GM12878 (cell line): Measurements from ENCODE around the gene PID1. TPM values are rescaled to one million over a fixed set of nuclear protein-coding genes. Genes with fewer than 3 reads are reported as not detected.

ENCODE experiments used
- ATAC-seq: fragments of 200-7000 bp; cut with Tn5 transposase; 3 replicates; pipeline ENCODE4 v1.9.1; 2020; ENCODE audit warnings: mild to moderate bottlenecking, moderate library complexity
- BruUV-seq: library from RNA; stranded (reverse); fragments of 400-500 nt; replicated peaks from 2 replicates; lab custom pipeline; 2021; lab: Mats Ljungman, UMichigan
- CTCF ChIA-PET: fragments of 300-600 bp; sonication (Branson Sonifier 250); formaldehyde crosslinking; extraction: SDS; loops from one replicate; lab custom pipeline; 2021; ENCODE audit warnings: inconsistent platforms; lab: Yijun Ruan, JAX
- POLR2A ChIA-PET: fragments of 350-600 bp; formaldehyde crosslinking; extraction: SDS; loops from one replicate; lab custom pipeline; 2021; ENCODE audit warnings: inconsistent platforms; lab: Charles Lee
- RAD21 ChIA-PET: fragments of 300-600 bp; sonication (Branson Sonifier 250); formaldehyde crosslinking; loops from one replicate; lab custom pipeline; 2023; ENCODE audit warnings: antibody characterized with exemption; ENCODE audit not compliant: unreplicated experiment; lab: Charles Lee
- SMC1A ChIA-PET: fragments of 300-600 bp; sonication (Branson Sonifier 250); formaldehyde crosslinking; loops from one replicate; lab custom pipeline; 2023; ENCODE audit not compliant: unreplicated experiment, uncharacterized antibody; lab: Charles Lee
- DNase-seq: peaks from one replicate; pipeline ENCODE4 v3.0.0-alpha.2; 2011; ENCODE audit warnings: low read depth, low spot score
- FAIRE-seq: peaks from 3 replicates; lab custom pipeline; 2011; peaks lifted over from hg19 to GRCh38; lab: Jason Lieb, UNC
- H2AFZ ChIP-seq: 2 replicates; pipeline ENCODE4 v1.6.0; 2011; ENCODE audit warnings: low read depth, low read length, control low read depth; ENCODE audit not compliant: control insufficient read depth
- H3K27ac ChIP-seq: 2 replicates; pipeline ENCODE4 v1.5.1; 2011; ENCODE audit warnings: control low read depth; ENCODE audit not compliant: control insufficient read depth, insufficient read depth
- H3K27me3 ChIP-seq, 2 experiments: replicated peaks in 1 of 2; 2 replicates each; pipeline versions ENCODE4 v1.6.0 to v1.6.1; 2011; ENCODE audit warnings: low read length in 1 of 2; ENCODE audit not compliant: control insufficient read depth in 2 of 2, insufficient read depth in 2 of 2
- H3K36me3 ChIP-seq, 2 experiments: 2 replicates each; pipeline ENCODE4 v1.5.1; 2011; ENCODE audit warnings: low read length in 1 of 2; ENCODE audit not compliant: control insufficient read depth in 2 of 2, insufficient read depth in 2 of 2
- H3K4me1 ChIP-seq: 2 replicates; pipeline ENCODE4 v1.6.1; 2011; ENCODE audit warnings: mild to moderate bottlenecking, low read length, moderate library complexity, mixed read lengths; ENCODE audit not compliant: control insufficient read depth, insufficient read depth
- H3K4me2 ChIP-seq: 2 replicates; pipeline ENCODE4 v1.6.0; 2011; ENCODE audit warnings: control low read depth; ENCODE audit not compliant: control insufficient read depth, insufficient read depth
- H3K4me3 ChIP-seq: fragments of 200-600 bp; sonication (generic); 2 replicates; pipeline ENCODE4 v1.5.1; 2016
- H3K79me2 ChIP-seq: 2 replicates; pipeline ENCODE4 v1.6.0; 2011; ENCODE audit warnings: low read length; ENCODE audit not compliant: control insufficient read depth, insufficient read depth
- H3K9ac ChIP-seq: 2 replicates; pipeline ENCODE4 v1.8.0; 2011; ENCODE audit warnings: low read length, control low read depth, mixed read lengths; ENCODE audit not compliant: control insufficient read depth, insufficient read depth
- H3K9me3 ChIP-seq: replicated peaks from 3 replicates; pipeline ENCODE4 v1.5.1; 2011; ENCODE audit warnings: mild to moderate bottlenecking, low read length; ENCODE audit not compliant: control insufficient read depth, insufficient read depth
- H4K20me1 ChIP-seq: 2 replicates; pipeline ENCODE4 v1.6.0; 2011; ENCODE audit not compliant: control insufficient read depth, insufficient read depth
- ATF7 ChIP-seq: fragments of 450-650 bp; IDR thresholded peaks from 2 replicates; pipeline ENCODE4 v1.6.1; 2016; ENCODE audit warnings: low read depth, mild to moderate bottlenecking
- FOXK2 ChIP-seq: fragments of 450-650 bp; IDR thresholded peaks from 2 replicates; pipeline ENCODE4 v1.6.1; 2017; ENCODE audit warnings: mild to moderate bottlenecking, moderate library complexity
- MEF2B ChIP-seq: fragments of 450-650 bp; IDR thresholded peaks from 2 replicates; pipeline ENCODE4 v1.6.1; 2018; ENCODE audit warnings: mild to moderate bottlenecking, moderate library complexity; ENCODE audit not compliant: partially characterized antibody, poor library complexity, severe bottlenecking
- MTA3 ChIP-seq: IDR thresholded peaks from 2 replicates; pipeline ENCODE4 v1.6.1; 2012; ENCODE audit warnings: low read length, inconsistent platforms, borderline replicate concordance
- MXI1 ChIP-seq: fragments of 150-350 bp; IDR thresholded peaks from 2 replicates; pipeline ENCODE4 v1.6.1; 2011; ENCODE audit warnings: low read depth, mild to moderate bottlenecking, inconsistent platforms, low read length, improper control_type of control experiment
- NFIC ChIP-seq: IDR thresholded peaks from 2 replicates; pipeline ENCODE4 v1.6.1; 2012; ENCODE audit warnings: low read depth, mild to moderate bottlenecking, inconsistent platforms, low read length, moderate library complexity
- PRDM15 ChIP-seq: fragments of 450-650 bp; formaldehyde crosslinking; IDR thresholded peaks from 2 replicates; pipeline ENCODE4 v1.4.0; 2020; ENCODE audit warnings: mild to moderate bottlenecking, moderate library complexity
- RFX5 ChIP-seq: IDR thresholded peaks from 2 replicates; pipeline ENCODE4 v1.6.1; 2011; ENCODE audit warnings: low read depth, low read length, improper control_type of control experiment
- TARDBP ChIP-seq: IDR thresholded peaks from 2 replicates; pipeline ENCODE4 v1.6.1; 2016; ENCODE audit warnings: borderline replicate concordance
- ZBTB33 ChIP-seq: fragments of 450-650 bp; IDR thresholded peaks from 2 replicates; pipeline ENCODE4 v1.6.1; 2017; ENCODE audit warnings: mild to moderate bottlenecking
- ZNF207 ChIP-seq: fragments of 450-650 bp; IDR thresholded peaks from 2 replicates; pipeline ENCODE4 v1.6.1; 2014; ENCODE audit warnings: antibody characterized with exemption, mild to moderate bottlenecking, borderline replicate concordance
- WGBS: methylation state at CpG from one replicate; pipeline ENCODE4 v1.1.6; 2016; ENCODE audit warnings: low lambda C conversion rate; ENCODE audit not compliant: insufficient replicate concordance, insufficient coverage; ENCODE audit errors: missing lambda C conversion rate; 5-methylcytosine and 5-hydroxymethylcytosine counted together
- in situ Hi-C: fragments of 300-500 bp; cut with MboI; formaldehyde crosslinking; loops from 9 replicates; pipeline ENCODE4 v1.14.3; 2018; ENCODE audit warnings: mixed read lengths
- intact Hi-C: fragments of 100-400 bp; cut with micrococcal nuclease; formaldehyde crosslinking; loops from one replicate; pipeline ENCODE4 v1.14.2; 2022; ENCODE audit not compliant: unreplicated experiment
- polyA plus RNA-seq, 11 experiments: library from polyadenylated mRNA; depleted of rRNA in 4 of 11; unstranded in 6 of 11; stranded (reverse) in 5 of 11; fragments of >200 nt; fragmentation: Nextera tagmentation in 4 of 11; fragmentation: Illumina TruSeq in 1 of 11; extraction: Ambion mirVana in 4 of 11; extraction: Trizol in 1 of 11; gene quantifications; 1 replicate in 1 of 11; 2 replicates in 10 of 11; pipeline versions ENCODE4 v1.2.1 to v1.2.3, GENCODE V29; 2011 to 2016; ENCODE audit warnings: inconsistent platforms in 2 of 11, missing spikeins in 2 of 11, low read depth in 1 of 11
- total RNA-seq, 4 experiments: library from RNA; depleted of rRNA in 3 of 4; stranded (reverse); fragments of >200 nt in 3 of 4; fragmentation: Illumina TruSeq in 1 of 4; extraction: Trizol in 1 of 4; gene quantifications; 2 replicates each; pipeline versions ENCODE4 v1.2.1 to v1.2.3, GENCODE V29; 2013 to 2021
- TF ChIP-seq, protein P1 (sequence below): IDR thresholded peaks from 2 replicates; pipeline ENCODE4 v1.6.1; 2011; ENCODE audit warnings: mild to moderate bottlenecking, low read depth, low read length, moderate library complexity; ENCODE audit not compliant: insufficient replicate concordance
- TF ChIP-seq, protein P2 (sequence below): fragments of 450-650 bp; IDR thresholded peaks from 2 replicates; pipeline ENCODE4 v1.6.1; 2016; ENCODE audit warnings: mild to moderate bottlenecking
- TF ChIP-seq, protein P3 (sequence below): fragments of 450-650 bp; IDR thresholded peaks from 2 replicates; pipeline ENCODE4 v1.6.1; 2018; ENCODE audit warnings: borderline replicate concordance, mild to moderate bottlenecking; ENCODE audit not compliant: partially characterized antibody

Gene PID1
- total and polyA plus RNA-seq, 10 of the 15 experiments (the other 5 are each of a cell fraction or from before 2014, with no cell fraction given) = not detected

DNA sequence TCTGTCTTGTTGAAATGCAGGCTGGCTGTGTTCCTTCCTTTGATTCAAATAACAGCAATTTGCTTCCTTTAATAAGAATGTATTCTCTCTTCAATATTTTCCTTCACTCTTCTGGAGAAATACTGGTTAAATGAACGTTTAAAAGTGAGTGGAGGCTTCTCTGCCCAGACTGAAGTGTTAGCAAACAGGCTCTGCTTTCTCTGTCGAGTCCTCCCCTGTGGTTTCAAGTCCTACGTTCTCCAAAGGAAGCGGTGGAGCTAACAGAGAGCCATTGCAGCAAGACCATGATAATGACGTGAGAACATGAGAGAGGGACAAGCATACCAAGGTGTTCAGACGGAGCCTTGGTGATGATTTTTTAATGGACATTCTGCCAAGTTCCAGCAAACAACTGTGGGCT lies 26.2 kb upstream of the PID1 start:
- ChIA-PET CTCF (no interaction called here), POLR2A (no interaction called here), RAD21 (no interaction called here), SMC1A (no interaction called here)
- Histone ChIP-seq H3K9me3 (no peaks in the 10 kb centered on the region), H2AFZ (no peak overlapping the region), H3K27me3 (no peaks in the 10 kb centered on the region), H3K36me3 (no peaks in the 10 kb centered on the region), H4K20me1 (no peaks in the 10 kb centered on the region), H3K4me3 (no peak overlapping the region), H3K9ac (no peak overlapping the region), H3K79me2 (no peaks in the 10 kb centered on the region), H3K27ac (no peak overlapping the region), H3K4me2 (no peak overlapping the region), H3K4me1 (no peaks in the 10 kb centered on the region)
- no TSS peak for BruUV-seq
- DNase-seq (no peak), ATAC-seq (no peak; the same call in 2 of the 3 replicates), FAIRE-seq (no peak)
- WGBS = under 1% methylated on average over 6 of the region's 6 CpGs
- in situ Hi-C loops (no loop called here), intact Hi-C loops (no loop called here)
- TF ChIP-seq, protein P1, sequence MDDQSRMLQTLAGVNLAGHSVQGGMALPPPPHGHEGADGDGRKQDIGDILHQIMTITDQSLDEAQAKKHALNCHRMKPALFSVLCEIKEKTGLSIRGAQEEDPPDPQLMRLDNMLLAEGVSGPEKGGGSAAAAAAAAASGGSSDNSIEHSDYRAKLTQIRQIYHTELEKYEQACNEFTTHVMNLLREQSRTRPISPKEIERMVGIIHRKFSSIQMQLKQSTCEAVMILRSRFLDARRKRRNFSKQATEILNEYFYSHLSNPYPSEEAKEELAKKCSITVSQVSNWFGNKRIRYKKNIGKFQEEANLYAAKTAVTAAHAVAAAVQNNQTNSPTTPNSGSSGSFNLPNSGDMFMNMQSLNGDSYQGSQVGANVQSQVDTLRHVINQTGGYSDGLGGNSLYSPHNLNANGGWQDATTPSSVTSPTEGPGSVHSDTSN = no peak
- TF ChIP-seq RFX5 = no peak
- TF ChIP-seq MXI1 = no peak
- TF ChIP-seq TARDBP = no peak
- TF ChIP-seq MEF2B = no peak
- TF ChIP-seq ZNF207 = no peak
- no peak for TF ChIP-seq ZBTB33
- TF ChIP-seq FOXK2 = no peak
- TF ChIP-seq, protein P2, sequence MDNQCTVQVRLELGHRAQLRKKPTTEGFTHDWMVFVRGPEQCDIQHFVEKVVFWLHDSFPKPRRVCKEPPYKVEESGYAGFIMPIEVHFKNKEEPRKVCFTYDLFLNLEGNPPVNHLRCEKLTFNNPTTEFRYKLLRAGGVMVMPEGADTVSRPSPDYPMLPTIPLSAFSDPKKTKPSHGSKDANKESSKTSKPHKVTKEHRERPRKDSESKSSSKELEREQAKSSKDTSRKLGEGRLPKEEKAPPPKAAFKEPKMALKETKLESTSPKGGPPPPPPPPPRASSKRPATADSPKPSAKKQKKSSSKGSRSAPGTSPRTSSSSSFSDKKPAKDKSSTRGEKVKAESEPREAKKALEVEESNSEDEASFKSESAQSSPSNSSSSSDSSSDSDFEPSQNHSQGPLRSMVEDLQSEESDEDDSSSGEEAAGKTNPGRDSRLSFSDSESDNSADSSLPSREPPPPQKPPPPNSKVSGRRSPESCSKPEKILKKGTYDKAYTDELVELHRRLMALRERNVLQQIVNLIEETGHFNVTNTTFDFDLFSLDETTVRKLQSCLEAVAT = no peak
- TF ChIP-seq ATF7 = no peak
- TF ChIP-seq MTA3 = no peak
- TF ChIP-seq PRDM15 (CRISPR knock-in tag) = no peak
- TF ChIP-seq, protein P3, sequence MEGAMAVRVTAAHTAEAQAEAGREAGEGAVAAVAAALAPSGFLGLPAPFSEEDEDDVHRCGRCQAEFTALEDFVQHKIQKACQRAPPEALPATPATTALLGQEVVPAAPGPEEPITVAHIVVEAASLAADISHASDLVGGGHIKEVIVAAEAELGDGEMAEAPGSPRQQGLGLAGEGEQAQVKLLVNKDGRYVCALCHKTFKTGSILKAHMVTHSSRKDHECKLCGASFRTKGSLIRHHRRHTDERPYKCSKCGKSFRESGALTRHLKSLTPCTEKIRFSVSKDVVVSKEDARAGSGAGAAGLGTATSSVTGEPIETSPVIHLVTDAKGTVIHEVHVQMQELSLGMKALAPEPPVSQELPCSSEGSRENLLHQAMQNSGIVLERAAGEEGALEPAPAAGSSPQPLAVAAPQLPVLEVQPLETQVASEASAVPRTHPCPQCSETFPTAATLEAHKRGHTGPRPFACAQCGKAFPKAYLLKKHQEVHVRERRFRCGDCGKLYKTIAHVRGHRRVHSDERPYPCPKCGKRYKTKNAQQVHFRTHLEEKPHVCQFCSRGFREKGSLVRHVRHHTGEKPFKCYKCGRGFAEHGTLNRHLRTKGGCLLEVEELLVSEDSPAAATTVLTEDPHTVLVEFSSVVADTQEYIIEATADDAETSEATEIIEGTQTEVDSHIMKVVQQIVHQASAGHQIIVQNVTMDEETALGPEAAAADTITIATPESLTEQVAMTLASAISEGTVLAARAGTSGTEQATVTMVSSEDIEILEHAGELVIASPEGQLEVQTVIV = no peak
- no peak for TF ChIP-seq NFIC
